ENCODE data around the gene VPS35L.
"Not testable (repeated sequence)": the region's sequence is repeated elsewhere in the genome, so short reads cannot be mapped to it uniquely, and the experiment has no call there.

The VPS35L gene

GRCh38 chr16:19532601-19533000, 22.9 kb upstream of the VPS35L start:
- DNase-seq, result no peak

DNA sequence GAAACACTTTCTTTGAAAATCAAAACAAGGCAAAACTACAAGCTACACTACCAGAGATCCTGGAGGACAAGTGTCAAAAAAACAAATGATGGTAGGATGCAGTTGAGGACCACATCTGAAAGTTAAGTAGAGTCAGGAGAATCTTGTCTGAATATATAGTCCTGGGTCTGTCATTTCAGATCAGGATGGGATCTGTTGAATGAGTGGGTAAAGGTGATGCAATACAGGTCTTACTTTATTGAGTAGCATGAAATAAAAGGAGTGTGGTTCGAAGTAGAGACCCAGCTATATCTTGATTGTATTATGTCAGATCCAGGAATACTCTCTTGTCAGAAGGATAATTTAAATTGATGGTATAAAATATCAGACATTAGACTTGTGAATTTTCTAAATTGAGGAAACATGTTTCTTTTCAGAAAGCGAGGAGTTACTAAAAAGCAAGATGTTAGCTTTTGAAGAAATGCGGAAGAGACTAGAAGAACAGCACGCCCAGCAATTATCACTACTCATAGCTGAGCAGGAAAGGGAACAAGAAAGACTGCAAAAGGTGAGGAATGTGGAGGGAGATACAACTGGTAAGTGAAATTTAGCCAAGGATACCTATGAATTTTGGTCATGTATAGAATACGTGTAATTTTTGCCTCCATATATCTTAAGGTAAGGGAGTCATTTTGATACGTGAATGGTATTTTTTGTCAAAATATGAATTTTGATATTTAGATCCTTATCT, 15.1 kb upstream of the VPS35L start:
- DNase-seq, result no peak

GRCh38 chr16:19542138-19542821, 13.2 kb upstream of the VPS35L start:
- no peak for DNase-seq

DNA sequence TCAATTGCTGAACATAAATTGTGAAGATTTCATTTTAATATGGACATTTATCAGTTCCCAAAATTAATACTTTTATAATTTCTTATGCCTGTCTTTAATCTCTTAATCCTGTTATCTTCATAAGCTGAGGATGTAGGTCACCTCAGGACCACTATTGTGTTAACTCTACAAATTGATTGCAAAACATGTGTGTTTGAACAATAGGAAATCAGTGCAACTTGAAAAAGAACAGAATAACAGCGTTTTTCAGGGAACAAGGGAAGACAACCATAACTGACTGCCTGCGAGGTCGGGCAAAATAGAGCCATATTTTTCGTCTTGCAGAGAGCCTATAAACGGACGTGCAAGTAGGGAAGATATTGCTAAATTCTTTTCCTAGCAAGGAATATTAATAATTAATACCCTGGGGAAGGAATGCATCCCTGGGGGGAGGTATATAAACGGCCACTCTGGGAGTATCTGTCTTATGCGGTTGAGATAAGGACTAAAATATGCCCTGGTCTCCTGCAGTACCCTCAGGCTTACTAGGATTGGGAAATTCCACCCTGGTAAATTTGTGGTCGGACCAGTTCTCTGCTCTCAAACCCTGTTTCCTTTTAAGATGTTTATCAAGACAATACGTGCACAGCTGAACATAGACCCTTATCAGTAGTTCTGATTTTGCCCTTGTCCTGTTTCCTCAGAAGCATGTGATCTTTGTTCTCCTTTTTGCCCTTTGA, 12.1 kb upstream of the VPS35L start:
- not testable (repeated sequence) for DNase-seq

DNA sequence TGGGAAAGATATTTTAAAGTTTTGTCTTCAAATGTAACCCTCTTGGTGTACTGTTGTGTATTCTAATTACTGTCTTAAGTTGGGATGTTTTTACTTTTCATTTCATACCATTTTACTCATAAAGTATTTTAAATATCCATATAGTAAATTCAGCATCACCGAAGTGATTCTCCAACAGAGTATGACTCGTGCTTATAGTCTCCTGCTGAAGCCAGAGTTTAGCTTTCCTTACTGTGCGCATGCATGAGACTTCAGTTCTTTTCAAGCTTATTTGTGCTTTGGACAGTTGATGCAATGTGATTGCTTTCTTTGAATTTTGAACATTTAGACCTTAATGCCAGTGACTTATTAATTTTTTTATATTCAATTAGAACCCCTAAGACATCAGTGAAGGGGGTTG, 7.4 kb upstream of the VPS35L start:
- DNase-seq, result no peak

- DNase-seq, result no peak
Observed at GRCh38 chr16:19549673-19550072, 5.8 kb upstream of the VPS35L start.

DNA sequence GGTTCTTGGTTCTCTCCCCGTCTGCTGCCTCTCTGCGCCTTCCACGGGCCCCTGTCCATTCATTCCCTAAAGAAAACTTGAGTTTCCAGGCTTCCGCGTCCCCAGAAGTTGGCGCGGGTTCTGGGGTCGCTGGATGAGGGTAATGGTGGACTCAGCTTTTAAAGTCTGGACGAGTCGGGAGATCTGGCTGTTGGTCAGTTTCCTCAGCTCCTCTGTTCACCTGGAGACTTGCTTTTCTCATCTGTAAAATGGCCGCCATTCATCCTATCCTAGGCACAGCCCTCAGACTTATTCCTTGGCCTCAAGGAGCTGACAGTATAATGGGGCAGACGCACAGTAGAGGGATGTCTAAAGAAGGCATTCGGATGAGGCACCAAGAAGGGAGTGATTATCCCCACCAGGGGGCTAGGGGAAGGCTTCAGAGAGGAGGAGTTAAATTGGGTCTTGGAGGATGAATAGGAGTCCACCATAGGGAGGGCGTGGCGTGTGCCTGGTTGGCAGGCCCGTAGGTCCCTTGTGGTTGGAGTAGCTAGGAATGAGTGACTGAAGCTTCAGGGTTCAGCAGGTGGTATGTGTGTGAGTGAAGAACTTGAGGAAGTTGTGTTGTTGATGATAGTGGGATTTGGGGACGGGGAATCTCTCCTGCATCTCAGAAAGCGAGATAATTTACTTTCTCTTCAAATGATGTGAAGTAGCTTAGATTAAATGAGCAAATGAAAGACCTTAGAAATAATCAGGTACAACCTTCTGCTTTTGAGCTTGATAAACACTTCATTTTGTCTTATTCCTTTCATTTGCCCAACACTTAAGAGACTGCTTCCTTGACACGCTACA, 652 bp downstream of the VPS35L start:
- peak; percentile 49 for DNase-seq

DNA sequence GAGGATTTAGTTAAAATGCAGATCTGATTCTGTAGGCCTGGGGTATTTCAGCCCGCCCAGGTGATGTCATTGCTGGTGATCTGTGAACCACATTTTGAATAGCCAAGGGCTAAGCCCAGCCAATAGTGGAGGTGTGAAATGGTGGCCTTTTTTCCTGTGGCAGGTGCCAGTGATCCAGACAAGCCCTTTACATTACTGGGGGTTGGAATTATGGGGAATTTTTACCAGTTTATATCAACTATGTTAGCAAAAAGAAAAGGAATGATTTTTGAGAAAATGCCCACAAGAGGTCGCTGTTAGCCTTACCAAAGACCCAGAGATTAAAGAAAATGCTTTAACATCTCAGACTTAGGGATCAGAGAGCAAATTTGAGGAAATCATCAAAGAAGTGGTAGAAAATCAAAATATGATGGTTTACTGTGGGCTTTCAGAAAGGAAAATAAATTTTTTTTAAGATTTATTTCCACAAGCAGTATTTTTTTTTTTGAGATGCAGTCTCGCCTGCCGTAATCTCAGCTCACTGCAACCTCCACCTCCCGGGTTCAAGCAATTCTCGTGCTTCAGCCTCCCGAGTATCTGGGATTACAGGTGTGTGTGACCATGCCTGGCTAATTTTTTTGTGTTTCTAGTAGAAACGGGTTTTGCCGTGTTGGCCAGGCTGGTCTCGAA, 3.9 kb downstream of the VPS35L start:
- DNase-seq, result peak; percentile 57

GRCh38 chr16:19560078-19560477, 4.6 kb downstream of the VPS35L start:
- no peak for DNase-seq

GRCh38 chr16:19563377-19563776, 7.9 kb downstream of the VPS35L start:
- no peak for DNase-seq

GRCh38 chr16:19566362-19566761, 10.9 kb downstream of the VPS35L start:
- no peak for DNase-seq

DNA sequence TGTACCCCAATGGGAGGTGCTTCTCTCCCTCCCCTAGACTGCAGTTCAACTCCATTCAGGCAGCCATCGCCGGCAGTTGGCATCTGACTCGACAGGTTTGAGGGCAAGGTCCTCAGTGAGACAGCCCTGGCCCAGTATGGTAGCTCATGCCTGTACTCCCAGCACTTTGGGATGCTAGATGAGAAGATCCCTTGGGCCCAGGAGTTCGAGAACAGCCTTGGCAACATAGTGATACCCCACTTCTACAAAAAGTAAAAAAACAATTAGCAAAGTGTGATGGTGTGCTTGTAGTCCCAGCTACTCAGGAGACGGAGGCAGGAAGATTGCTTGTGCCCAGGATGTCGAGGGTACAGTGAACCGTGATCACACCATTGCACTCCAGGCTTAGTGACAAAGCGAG, 12.1 kb downstream of the VPS35L start:
- DNase-seq, result no peak

- DNase-seq, result no peak
Observed at GRCh38 chr16:19573997-19574396, 18.5 kb downstream of the VPS35L start.

DNA sequence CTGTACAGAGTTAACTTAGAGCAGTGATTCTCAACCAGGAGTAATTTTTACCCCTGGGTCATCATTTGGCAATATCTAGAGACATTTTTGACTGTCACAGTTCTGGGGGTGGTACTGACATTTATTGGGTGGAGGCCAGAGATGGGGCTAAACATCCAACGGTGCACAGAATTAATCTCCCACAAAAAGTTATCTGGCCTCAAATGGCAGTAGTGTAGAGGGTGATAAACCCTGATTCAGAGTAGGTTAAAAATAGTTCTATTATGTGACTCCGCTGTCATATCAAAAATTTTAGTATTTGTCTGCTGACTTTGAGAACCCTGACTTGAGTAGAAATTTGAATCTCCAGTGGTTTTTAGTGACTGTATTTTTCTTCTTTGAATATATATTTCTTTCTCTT, 19.1 kb downstream of the VPS35L start:
- no peak for DNase-seq

DNA sequence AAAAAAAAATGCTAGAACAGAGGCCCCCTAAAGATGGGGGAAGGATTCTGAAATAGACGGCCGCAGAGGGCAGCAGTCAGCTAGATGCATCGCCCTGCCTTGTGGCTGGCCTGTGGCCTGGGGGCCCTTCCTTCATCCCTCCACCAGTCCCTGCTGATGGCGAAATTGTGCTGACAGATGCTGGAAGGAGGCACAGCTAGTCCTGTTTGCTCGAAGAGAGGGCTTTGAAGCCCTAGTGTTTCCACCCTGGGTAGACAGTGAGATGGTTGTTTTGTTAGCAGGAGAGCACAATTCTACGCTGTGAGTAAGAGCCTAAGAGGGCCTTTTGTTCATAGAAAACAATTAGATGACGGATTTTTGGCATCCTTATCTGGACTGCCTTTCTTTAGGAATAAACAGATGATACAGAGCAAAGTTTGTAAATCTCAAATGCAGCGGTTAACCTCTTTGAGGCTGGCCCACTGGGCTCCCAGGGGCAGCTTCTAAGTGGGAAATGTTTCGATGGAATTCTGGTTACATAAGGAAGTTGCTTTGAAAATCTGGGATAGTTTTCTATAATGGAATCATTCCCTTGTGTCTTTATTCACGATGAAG, 23.0 kb downstream of the VPS35L start:
- no peak for DNase-seq

DNA sequence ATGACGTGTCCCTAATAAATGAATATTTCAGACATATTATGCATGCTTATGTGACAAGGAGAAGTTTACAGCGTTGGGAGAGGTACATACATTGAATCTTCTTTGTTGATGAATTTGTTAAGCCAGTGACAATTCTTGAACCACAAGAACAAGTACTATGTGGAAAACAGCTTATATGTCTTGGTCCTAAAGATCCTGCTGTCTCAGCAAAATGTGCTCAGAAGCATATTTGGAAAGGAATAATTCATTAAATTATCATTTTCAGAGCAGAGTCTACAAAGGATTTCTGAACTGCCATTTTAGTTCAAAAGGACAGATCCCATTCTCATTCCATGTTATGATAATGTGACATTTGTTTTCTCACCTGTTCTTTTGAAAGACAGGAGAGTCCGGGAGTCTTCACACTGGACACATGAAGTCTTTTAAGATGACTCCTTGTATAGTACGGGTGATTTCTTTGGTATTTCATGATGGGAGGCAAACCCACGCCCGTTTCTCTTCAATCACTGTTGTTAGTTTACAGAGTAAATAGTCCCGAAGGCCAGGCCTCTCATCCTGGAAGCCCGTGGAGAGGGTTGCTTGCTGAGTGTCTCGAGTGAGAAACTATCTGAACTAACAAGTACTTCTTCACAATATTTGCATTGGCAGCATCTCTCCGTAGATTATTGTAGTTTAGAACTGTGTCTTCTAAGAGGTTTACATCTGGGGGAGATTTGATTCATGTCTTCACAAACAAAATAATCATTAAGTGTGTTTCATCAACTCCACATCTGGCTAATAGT, 26.7 kb downstream of the VPS35L start:
- DNase-seq, result no peak

DNA sequence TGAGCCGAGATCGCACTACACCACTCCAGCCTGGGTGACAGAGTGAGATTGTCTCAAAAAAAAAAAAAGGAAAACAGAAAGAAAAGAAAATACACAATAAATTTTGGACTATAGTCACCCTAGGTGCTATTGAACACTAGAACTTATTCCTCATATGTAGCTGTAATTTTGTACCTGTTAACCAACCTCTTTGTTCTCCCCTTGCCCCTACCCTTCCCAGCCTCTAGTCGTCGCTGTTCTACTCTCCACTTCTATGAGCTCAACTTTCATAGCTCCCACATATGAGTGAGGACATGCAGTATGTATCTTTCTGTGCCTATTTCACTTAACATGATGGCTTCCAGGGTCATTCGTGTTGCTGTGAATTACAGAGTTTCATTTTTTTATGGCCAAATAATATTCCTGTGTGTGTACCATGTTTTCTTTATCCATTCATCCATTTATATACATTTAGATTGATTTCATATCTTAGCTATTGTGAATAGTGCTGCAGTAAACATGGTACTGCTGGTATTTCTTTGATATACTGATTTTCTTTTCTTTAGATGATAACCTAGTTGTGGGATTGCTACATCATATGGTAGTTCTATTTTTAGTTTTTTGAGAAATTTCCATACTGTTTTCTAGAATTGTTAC, 28.3 kb downstream of the VPS35L start:
- peak; percentile 39 for DNase-seq

- DNase-seq, result no peak
Observed at GRCh38 chr16:19588661-19589060, 33.2 kb downstream of the VPS35L start.

GRCh38 chr16:19589106-19589505, 33.6 kb downstream of the VPS35L start:
- no peak for DNase-seq

GRCh38 chr16:19589771-19590302, 34.3 kb downstream of the VPS35L start:
- DNase-seq, result peak; percentile 82

Data from fibroblast of skin of right quadriceps (primary cell).